ENCODE results near the gene HINT3.
A peak's percentile ranks its signal among the peaks of the same experiment; 100 is the strongest.
"Not testable (repeated sequence)": the region's sequence is repeated elsewhere in the genome, so short reads cannot be mapped to it uniquely, and the experiment has no call there.

The HINT3 gene
- total RNA-seq, result 27.8 to 29.7 reads per million in 2 experiments

GRCh38 chr6:125956506-125957390 lies at the start of gene HINT3:
HINT3 (plus strand) TSS chr6:125956770; CDS start chr6:125956978, 208 bp downstream.
- peak; percentile 96 for DNase-seq (ENCODE audit: low read depth)

- no peak for DNase-seq (ENCODE audit: low read depth)
These were observed 46.0 kb upstream of the HINT3 start for GRCh38 chr6:125910527-125910926.

DNA sequence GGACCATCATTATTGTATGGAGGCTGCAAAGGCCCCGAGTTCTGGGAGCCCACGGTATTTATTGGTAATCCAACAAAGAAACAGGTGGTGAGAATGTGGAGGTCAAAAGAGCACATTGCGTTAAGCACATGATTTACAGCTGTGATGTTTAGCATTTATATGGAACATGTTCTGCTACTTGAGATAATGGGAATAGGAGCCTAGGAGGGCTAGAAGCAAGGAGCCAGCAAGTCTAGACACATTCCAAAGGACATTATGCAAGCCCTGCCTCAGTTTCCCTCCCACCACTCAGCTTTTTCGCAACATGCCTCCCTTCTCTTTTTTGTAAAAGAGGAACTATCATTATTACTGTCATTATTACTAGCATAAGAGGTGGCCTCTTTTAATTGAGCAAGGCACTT lies 45.5 kb upstream of the HINT3 start:
- DNase-seq (ENCODE audit: low read depth), result not testable (repeated sequence)

DNA sequence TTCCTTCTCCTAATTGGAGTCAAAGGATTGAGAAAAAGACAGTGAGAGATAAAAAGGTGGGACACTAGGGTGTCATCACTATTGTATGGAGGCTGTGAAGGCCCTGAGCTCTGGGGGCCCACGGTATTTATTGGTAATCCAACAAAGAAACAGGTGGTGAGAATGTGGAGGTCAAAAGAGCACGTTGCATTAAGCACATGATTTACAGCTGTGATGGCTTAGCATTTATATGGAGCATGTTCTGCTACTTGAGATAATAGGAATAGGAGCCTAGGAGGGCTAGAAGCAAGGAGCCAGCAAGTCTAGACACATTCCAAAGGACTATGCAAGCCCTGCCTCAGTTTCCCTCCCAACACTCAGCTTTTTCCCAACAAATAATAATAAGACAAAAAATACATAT lies 44.1 kb upstream of the HINT3 start:
- not testable (repeated sequence) for DNase-seq (ENCODE audit: low read depth)

- DNase-seq (ENCODE audit: low read depth), result no peak
These were observed 43.4 kb upstream of the HINT3 start for GRCh38 chr6:125913145-125913544.

DNA sequence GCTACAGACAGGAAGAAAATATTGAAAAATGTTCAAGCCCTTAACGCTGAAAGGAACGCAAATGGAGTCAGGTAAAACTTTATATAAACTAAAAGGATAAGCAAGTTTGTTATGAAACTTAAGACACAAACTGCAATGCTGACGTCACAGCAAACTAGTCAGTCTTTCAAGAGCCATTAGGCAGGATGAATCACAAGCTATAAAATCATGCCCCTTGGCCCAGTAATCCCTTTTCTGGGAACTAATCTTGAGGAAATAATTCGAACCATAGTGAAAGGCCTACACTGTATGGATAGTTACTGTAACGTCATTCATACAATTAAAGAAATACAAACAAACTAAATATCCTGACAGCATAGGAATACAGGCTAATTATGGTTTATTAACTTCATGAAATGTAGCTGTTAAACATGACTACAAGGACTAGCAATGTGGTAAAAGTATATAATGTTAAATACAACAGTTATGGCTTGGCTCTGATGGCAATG lies 42.7 kb upstream of the HINT3 start:
- no peak for DNase-seq (ENCODE audit: low read depth)

DNA sequence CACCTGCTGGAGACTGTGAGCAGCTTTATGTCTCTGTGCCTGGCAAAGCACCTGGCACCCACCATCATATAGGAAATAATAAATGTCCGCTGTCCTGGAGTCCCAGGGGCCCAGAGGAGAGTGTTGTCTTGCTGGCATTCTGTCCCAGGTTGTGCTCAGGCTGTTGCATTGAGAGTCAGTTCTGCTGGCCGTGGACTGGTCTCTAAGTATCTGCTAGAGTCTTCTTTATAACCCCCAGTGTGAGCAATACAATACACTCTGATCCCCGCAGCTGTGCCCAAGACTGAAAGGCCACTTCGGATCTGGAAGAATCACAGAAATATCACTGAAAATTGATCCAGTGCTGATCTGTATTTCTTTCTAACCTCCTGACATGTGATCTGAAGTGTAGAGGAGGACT lies 38.3 kb upstream of the HINT3 start:
- DNase-seq (ENCODE audit: low read depth), result no peak

GRCh38 chr6:125918681-125919566 lies 37.6 kb upstream of the HINT3 start:
- peak; percentile 25 for DNase-seq (ENCODE audit: low read depth)

DNA sequence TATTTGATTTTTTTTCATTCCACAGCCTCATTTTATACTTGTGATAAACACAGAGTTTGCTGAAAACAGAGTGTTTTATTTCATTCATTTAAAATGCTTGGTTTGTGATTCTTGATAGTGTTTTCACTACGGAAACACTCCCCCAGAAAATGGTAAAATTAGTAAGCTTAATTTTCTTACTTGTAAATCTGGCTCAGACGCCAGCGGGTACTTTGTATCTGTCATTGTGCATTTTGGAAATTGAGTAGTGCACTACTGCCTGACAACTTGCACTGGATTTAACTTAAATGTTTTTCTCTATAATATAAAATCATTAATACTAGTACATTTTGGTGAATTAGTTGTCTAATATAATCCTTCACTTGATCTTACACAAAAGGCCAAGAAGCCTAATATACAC lies 37.0 kb upstream of the HINT3 start:
- no peak for DNase-seq (ENCODE audit: low read depth)

DNA sequence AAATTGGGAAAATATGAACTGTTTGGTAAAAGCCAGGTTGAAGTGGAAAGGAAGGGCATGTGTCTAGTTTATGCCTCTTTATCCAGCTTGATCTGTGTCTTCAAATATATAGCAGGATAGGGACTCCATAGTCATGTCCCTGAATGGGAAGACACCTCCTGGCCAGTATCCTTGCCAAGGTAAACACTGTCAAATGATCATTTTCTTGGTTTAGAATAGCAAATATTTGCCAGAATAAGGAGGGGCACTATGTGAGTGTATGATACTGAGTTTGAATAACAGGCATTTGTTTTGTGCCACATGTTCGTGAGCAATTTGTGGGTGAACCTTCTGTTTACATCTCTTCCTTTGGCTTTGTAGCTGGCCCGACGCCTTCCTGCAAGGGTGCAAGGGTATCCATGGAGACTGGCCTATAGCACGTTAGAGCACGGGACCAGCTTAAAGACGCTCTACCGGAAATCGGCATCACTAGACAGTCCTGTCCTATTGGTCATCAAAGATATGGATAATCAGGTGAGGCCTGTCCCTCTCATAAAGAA lies 34.2 kb upstream of the HINT3 start:
- DNase-seq (ENCODE audit: low read depth), result no peak

GRCh38 chr6:125923366-125923877 lies 33.1 kb upstream of the HINT3 start:
- no peak for DNase-seq (ENCODE audit: low read depth)

- no peak for DNase-seq (ENCODE audit: low read depth)
These were observed 32.4 kb upstream of the HINT3 start for GRCh38 chr6:125924169-125924568.

DNA sequence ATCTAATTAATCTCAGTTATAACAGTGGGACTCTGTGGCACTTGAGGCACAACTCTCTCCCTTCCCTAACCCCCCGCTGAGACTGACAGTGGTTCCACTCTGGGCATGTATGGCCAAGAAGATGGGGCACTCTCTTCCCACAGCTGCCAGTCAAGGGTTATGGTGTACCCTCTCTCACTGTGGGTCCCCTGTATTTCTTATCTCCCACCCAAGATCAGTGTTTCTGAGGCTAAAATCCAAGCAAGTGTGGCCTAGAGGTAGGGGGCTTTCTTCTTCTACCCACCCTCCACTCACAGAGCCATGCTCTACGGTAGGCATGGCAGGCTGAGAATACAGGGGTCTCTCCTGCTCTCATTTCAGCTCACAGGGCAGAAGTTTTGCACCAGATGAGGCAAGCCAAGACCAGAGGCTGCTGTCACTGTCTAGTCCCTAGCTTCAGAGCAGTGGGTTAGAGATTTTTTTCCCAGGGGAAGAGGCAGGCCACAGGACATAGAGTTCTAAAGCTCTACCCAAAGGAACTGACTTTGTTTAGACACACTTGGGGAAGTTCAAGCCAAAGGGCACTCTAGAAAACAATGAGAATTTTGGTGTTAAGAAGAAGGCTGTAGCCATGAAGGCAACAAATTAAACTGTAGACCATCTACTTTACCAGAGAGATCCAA lies 31.7 kb upstream of the HINT3 start:
- DNase-seq (ENCODE audit: low read depth), result no peak

GRCh38 chr6:125926711-125927110 lies 29.9 kb upstream of the HINT3 start:
- DNase-seq (ENCODE audit: low read depth), result no peak

- no peak for DNase-seq (ENCODE audit: low read depth)
These were observed 28.8 kb upstream of the HINT3 start for GRCh38 chr6:125927761-125928160.

- DNase-seq (ENCODE audit: low read depth), result no peak
These were observed 25.7 kb upstream of the HINT3 start for GRCh38 chr6:125930765-125931418.

- no peak for DNase-seq (ENCODE audit: low read depth)
These were observed 24.7 kb upstream of the HINT3 start for GRCh38 chr6:125931733-125932450.

DNA sequence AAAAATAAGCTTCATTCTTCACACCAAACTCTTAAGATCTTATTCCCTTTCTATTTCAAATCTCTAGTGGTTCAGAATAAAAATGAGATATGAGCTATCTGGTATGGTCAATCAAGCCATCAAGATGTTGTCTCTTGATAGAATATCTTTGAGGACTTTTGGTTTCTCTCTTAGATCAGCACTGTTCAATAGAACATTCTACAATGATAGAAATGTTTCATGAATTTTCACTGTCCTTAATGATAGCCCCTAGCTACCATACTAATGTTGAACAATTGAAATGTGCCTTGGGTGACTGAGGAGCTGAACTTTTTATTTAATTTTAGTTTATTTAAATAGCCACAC lies 24.1 kb upstream of the HINT3 start:
- no peak for DNase-seq (ENCODE audit: low read depth)

DNA sequence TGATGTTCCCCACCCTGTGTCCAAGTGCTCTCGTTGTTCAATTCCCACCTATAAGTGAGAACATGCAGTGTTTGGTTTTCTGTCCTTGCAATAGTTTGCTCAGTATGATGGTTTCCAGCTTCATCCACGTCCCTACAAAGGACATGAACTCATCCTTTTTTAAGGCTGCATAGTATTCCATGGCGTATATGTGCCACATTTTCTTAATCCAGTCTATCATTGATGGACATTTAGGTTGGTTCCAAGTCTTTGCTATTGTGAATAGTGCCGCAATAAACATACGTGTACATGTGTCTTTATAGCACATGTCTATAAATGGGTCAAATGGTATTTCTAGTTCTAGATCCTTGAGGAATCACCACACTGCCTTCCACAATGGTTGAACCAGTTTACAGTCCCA lies 21.1 kb upstream of the HINT3 start:
- DNase-seq (ENCODE audit: low read depth), result not testable (repeated sequence)

DNA sequence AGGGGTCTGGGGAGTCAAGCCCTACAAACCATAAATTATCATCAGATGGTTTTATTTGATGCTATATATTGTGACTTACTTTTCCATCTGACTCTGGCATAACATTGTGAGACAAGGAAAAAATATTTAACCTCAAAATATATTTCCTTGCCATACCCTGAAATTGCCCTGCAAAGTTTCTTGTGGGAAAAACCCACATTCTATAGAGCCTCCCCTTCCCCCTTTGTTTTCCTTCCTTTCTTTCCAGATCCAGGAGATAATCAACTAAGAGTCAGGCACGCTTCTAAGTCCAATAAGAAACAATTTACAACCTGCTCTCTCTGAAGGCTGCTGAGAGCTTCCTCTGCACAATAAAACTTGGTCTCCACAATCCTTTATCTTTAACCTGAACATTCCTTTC lies 17.5 kb upstream of the HINT3 start:
- DNase-seq (ENCODE audit: low read depth), result no peak
